H9 (cell line): Measurements from ENCODE around the gene SRPX. TPM values are rescaled to one million over a fixed set of nuclear protein-coding genes. Genes with fewer than 3 reads are reported as not detected.

Source experiments
- DNase-seq: peaks from one replicate; pipeline ENCODE4 v3.0.0-alpha.2; 2017
- H2AFZ ChIP-seq: one replicate; pipeline ENCODE4 v1.6.1; 2013; ENCODE audit warnings: mild to moderate bottlenecking, low read length, control low read depth, moderate library complexity
- H2AK5ac ChIP-seq: 2 replicates; pipeline ENCODE4 v1.6.1; 2013; ENCODE audit warnings: low read length, control low read depth, mixed read lengths; ENCODE audit not compliant: insufficient read length
- H2BK120ac ChIP-seq: one replicate; pipeline ENCODE4 v1.6.1; 2013; ENCODE audit warnings: low read depth, mild to moderate bottlenecking, low read length, control low read depth, inconsistent platforms; ENCODE audit not compliant: poor library complexity, severe bottlenecking
- H2BK12ac ChIP-seq: 2 replicates; pipeline ENCODE4 v1.6.1; 2013; ENCODE audit warnings: low read length, control low read depth, mixed read lengths, low read depth; ENCODE audit not compliant: insufficient read length
- H2BK15ac ChIP-seq: 2 replicates; pipeline ENCODE4 v1.6.1; 2013; ENCODE audit warnings: low read depth, low read length, control low read depth
- H2BK20ac ChIP-seq: one replicate; pipeline ENCODE4 v1.6.1; 2013; ENCODE audit warnings: low read depth, mild to moderate bottlenecking, low read length, control low read depth, inconsistent platforms; ENCODE audit not compliant: poor library complexity, severe bottlenecking
- H2BK5ac ChIP-seq: 2 replicates; pipeline ENCODE4 v1.6.1; 2013; ENCODE audit warnings: low read length, control low read depth, mixed read lengths; ENCODE audit not compliant: insufficient read length
- H3K14ac ChIP-seq: 2 replicates; pipeline ENCODE4 v1.6.1; 2013; ENCODE audit warnings: low read length, control low read depth; ENCODE audit not compliant: insufficient read depth
- H3K18ac ChIP-seq: 2 replicates; pipeline ENCODE4 v1.6.1; 2013; ENCODE audit warnings: low read depth, mild to moderate bottlenecking, mixed read lengths, low read length, control low read depth; ENCODE audit not compliant: insufficient read length
- H3K23ac ChIP-seq: 2 replicates; pipeline ENCODE4 v1.6.1; 2013; ENCODE audit warnings: low read length, control low read depth, mixed read lengths, low read depth; ENCODE audit not compliant: insufficient read length
- H3K23me2 ChIP-seq: 2 replicates; pipeline ENCODE4 v1.6.1; 2013; ENCODE audit warnings: low read depth, mild to moderate bottlenecking, mixed read lengths, low read length, control low read depth; ENCODE audit not compliant: insufficient read length, poor library complexity, severe bottlenecking
- H3K27ac ChIP-seq: 2 replicates; pipeline ENCODE4 v1.5.1; 2013; ENCODE audit warnings: low read length, control low read depth, mixed read lengths, low read depth; ENCODE audit not compliant: insufficient read length
- H3K27me3 ChIP-seq: 2 replicates; pipeline ENCODE4 v1.6.1; 2013; ENCODE audit warnings: low read length, control low read depth, inconsistent platforms; ENCODE audit not compliant: insufficient read depth
- H3K4ac ChIP-seq: 2 replicates; pipeline ENCODE4 v1.6.1; 2013; ENCODE audit warnings: low read depth, mild to moderate bottlenecking, control low read depth, inconsistent platforms, low read length, moderate library complexity
- H3K4me1 ChIP-seq: 2 replicates; pipeline ENCODE4 v1.6.1; 2013; ENCODE audit warnings: low read length, control low read depth, inconsistent platforms; ENCODE audit not compliant: insufficient read depth
- H3K4me2 ChIP-seq: 2 replicates; pipeline ENCODE4 v1.6.1; 2013; ENCODE audit warnings: low read length, control low read depth, mixed read lengths; ENCODE audit not compliant: insufficient read length, insufficient read depth
- H3K56ac ChIP-seq: 2 replicates; pipeline ENCODE4 v1.6.1; 2013; ENCODE audit warnings: low read depth, mild to moderate bottlenecking, mixed read lengths, low read length, control low read depth; ENCODE audit not compliant: insufficient read length
- H3K79me1 ChIP-seq: 2 replicates; pipeline ENCODE4 v1.6.1; 2013; ENCODE audit warnings: low read depth, mild to moderate bottlenecking, moderate library complexity, low read length, control low read depth, inconsistent platforms; ENCODE audit not compliant: insufficient read depth, poor library complexity, severe bottlenecking
- H3K79me2 ChIP-seq: 2 replicates; pipeline ENCODE4 v1.6.1; 2013; ENCODE audit warnings: low read length, control low read depth, inconsistent platforms; ENCODE audit not compliant: insufficient read depth
- H3K9ac ChIP-seq: 2 replicates; pipeline ENCODE4 v1.6.1; 2013; ENCODE audit warnings: low read length, control low read depth, mixed read lengths; ENCODE audit not compliant: insufficient read length; ENCODE audit errors: extremely low read depth
- H3K9me3 ChIP-seq: one replicate; pipeline ENCODE4 v1.6.1; 2013; ENCODE audit warnings: low read depth, low read length, inconsistent platforms; ENCODE audit not compliant: control insufficient read depth
- H3T11ph ChIP-seq: one replicate; pipeline ENCODE4 v1.6.1; 2013; ENCODE audit warnings: mild to moderate bottlenecking, low read length, control low read depth, inconsistent platforms
- H4K20me1 ChIP-seq: one replicate; pipeline ENCODE4 v1.6.1; 2013; ENCODE audit not compliant: control insufficient read depth, insufficient read length, insufficient read depth
- H4K5ac ChIP-seq: 2 replicates; pipeline ENCODE4 v1.6.1; 2013; ENCODE audit warnings: low read depth, mild to moderate bottlenecking, mixed read lengths, low read length, control low read depth; ENCODE audit not compliant: insufficient read length
- H4K8ac ChIP-seq: replicated peaks from 2 replicates; pipeline ENCODE4 v1.6.1; 2013; ENCODE audit warnings: low read length, control low read depth, mixed read lengths, low read depth; ENCODE audit not compliant: insufficient read length
- H4K91ac ChIP-seq: 2 replicates; pipeline ENCODE4 v1.6.1; 2013; ENCODE audit warnings: low read depth, mild to moderate bottlenecking, moderate library complexity, mixed read lengths, low read length, control low read depth; ENCODE audit not compliant: insufficient read length
- H3K27ac Mint-ChIP-seq, 3 experiments: 2 replicates in 2 of 3; 3 replicates in 1 of 3; pipeline ENCODE4 v1.8.0; 2020 to 2021; ENCODE audit warnings: mixed read lengths in 3 of 3, mild to moderate bottlenecking in 1 of 3, moderate library complexity in 1 of 3
- H3K27me3 Mint-ChIP-seq: 2 replicates; pipeline ENCODE4 v1.8.0; 2021; ENCODE audit warnings: low read depth, mild to moderate bottlenecking, moderate library complexity, mixed read lengths
- H3K36me3 Mint-ChIP-seq, 3 experiments: 2 replicates in 2 of 3; 3 replicates in 1 of 3; pipeline ENCODE4 v1.8.0; 2020 to 2021; ENCODE audit warnings: low read depth in 3 of 3, mixed read lengths in 3 of 3; ENCODE audit not compliant: insufficient read depth in 1 of 3
- H3K4me1 Mint-ChIP-seq, 2 experiments: 2 replicates each; pipeline ENCODE4 v1.8.0; 2020; ENCODE audit warnings: mixed read lengths in 2 of 2
- H3K4me3 Mint-ChIP-seq, 2 experiments: 2 replicates in 1 of 2; 3 replicates in 1 of 2; pipeline ENCODE4 v1.8.0; 2020 to 2021; ENCODE audit warnings: mild to moderate bottlenecking in 2 of 2, mixed read lengths in 2 of 2, moderate library complexity in 1 of 2
- H3K9me3 Mint-ChIP-seq, 2 experiments: 2 replicates in 1 of 2; 3 replicates in 1 of 2; pipeline ENCODE4 v1.8.0; 2020; ENCODE audit warnings: mild to moderate bottlenecking in 2 of 2, mixed read lengths in 2 of 2, moderate library complexity in 1 of 2
- CTCF ChIP-seq: fragments of 200-600 bp; sonication (generic); conservative IDR thresholded peaks from 3 replicates; pipeline ENCODE4 v1.8.0; 2021; ENCODE audit warnings: antibody characterized with exemption, mild to moderate bottlenecking
- WGBS: extraction: QIAGEN DNeasy Blood & Tissue Kit; methylation state at CpG from one replicate; pipeline ENCODE4 v1.1.7; 2013; ENCODE audit warnings: missing lambda C conversion rate, low lambda C conversion rate, mixed read lengths; ENCODE audit not compliant: insufficient read length; ENCODE audit errors: extremely low coverage; 5-methylcytosine and 5-hydroxymethylcytosine counted together
- total RNA-seq: library from RNA; stranded (reverse); gene quantifications from 2 replicates; pipeline ENCODE4 v1.2.1, GENCODE V29; 2021

The SRPX gene
- total RNA-seq, 1 experiment from 2014 or later: 2.8 TPM

- H3K36me3 Mint-ChIP-seq: peaks cover 0 to 3% (median 0%) of the 10 kb centered on the region in 3 experiments; a peak in 1 of 7 replicates
- no peak overlapping the region for H3K27ac Mint-ChIP-seq
- Histone ChIP-seq H4K91ac (no peak overlapping the region), H2BK120ac (no peak overlapping the region), H3K79me2 (no peaks in the 10 kb centered on the region), H2BK12ac (no peak overlapping the region), H3K4me2 (no peak overlapping the region), H3K4me1 (no peaks in the 10 kb centered on the region), H2AFZ (no peak overlapping the region), H3K27ac (no peak overlapping the region), H3K27me3 (no peaks in the 10 kb centered on the region), H3K9ac (no peak overlapping the region), H3K23me2 (no peaks in the 10 kb centered on the region), H4K8ac (no peak overlapping the region), H2BK20ac (no peak overlapping the region), H3T11ph (no peak overlapping the region), H3K4ac (no peak overlapping the region), H3K79me1 (no peaks in the 10 kb centered on the region), H3K14ac (no peak overlapping the region), H4K5ac (no peak overlapping the region), H3K23ac (no peak overlapping the region), H3K9me3 (no peaks in the 10 kb centered on the region), H2AK5ac (no peak overlapping the region), H4K20me1 (no peaks in the 10 kb centered on the region), H3K18ac (no peak overlapping the region), H2BK5ac (no peak overlapping the region), H3K56ac (no peak overlapping the region), H2BK15ac (no peak overlapping the region)
- no CpG with 5 or more reads among the region's 5 CpGs for WGBS
- no peak for TF ChIP-seq CTCF
- peaks cover 3% of the 10 kb centered on the region in 2 experiments; a peak in 2 of 4 replicates for H3K4me1 Mint-ChIP-seq
- H3K4me3 Mint-ChIP-seq: no peak overlapping the region
- no peaks in the 10 kb centered on the region for H3K27me3 Mint-ChIP-seq
- peaks cover 62 to 67% of the 10 kb centered on the region in 2 experiments for H3K9me3 Mint-ChIP-seq
- no peak for DNase-seq
Measured at GRCh38 chrX:38103857-38104812, 116.5 kb downstream of the SRPX start.
